Glutamatergic neuron (in vitro differentiated cells): Measurements from ENCODE around the gene PTPRO. TPM values are rescaled to one million over a fixed set of nuclear protein-coding genes. Genes with fewer than 3 reads are reported as not detected.

ENCODE experiments used
- DNase-seq: peaks from one replicate; pipeline ENCODE4 v3.0.0; 2022
- H3K27ac Mint-ChIP-seq: one replicate; pipeline ENCODE4 v1.8.0; 2020; ENCODE audit warnings: mild to moderate bottlenecking, mixed read lengths, inconsistent platforms; ENCODE audit not compliant: unreplicated experiment
- H3K27me3 Mint-ChIP-seq: one replicate; pipeline ENCODE4 v1.8.0; 2020; ENCODE audit warnings: mild to moderate bottlenecking, moderate library complexity, mixed read lengths, inconsistent platforms; ENCODE audit not compliant: unreplicated experiment
- H3K36me3 Mint-ChIP-seq: one replicate; pipeline ENCODE4 v1.8.0; 2020; ENCODE audit warnings: mild to moderate bottlenecking, mixed read lengths, inconsistent platforms; ENCODE audit not compliant: unreplicated experiment
- H3K4me1 Mint-ChIP-seq: one replicate; pipeline ENCODE4 v1.8.0; 2020; ENCODE audit warnings: mild to moderate bottlenecking, low read depth, mixed read lengths, inconsistent platforms; ENCODE audit not compliant: unreplicated experiment
- H3K4me3 Mint-ChIP-seq: one replicate; pipeline ENCODE4 v1.8.0; 2020; ENCODE audit warnings: mild to moderate bottlenecking, mixed read lengths, inconsistent platforms; ENCODE audit not compliant: unreplicated experiment
- H3K9me3 Mint-ChIP-seq: one replicate; pipeline ENCODE4 v1.8.0; 2020; ENCODE audit warnings: mild to moderate bottlenecking, moderate library complexity, mixed read lengths, inconsistent platforms; ENCODE audit not compliant: unreplicated experiment
- total RNA-seq: library from RNA; stranded (reverse); fragmentation: NEBNext Ultra II Directional; extraction: Animal tissue kit (Norgen Biotek cat#: 25700); gene quantifications from one replicate; pipeline ENCODE4 v1.2.1, GENCODE V29; 2021; ENCODE audit not compliant: unreplicated experiment
- TF ChIP-seq, protein P1 (sequence below): fragments of 200-600 bp; sonication (generic); IDR thresholded peaks from one replicate; pipeline ENCODE4 v1.5.0; 2021; ENCODE audit not compliant: partially characterized antibody, unreplicated experiment

The PTPRO gene
- total RNA-seq, 1 donor from 2014 or later = 32.5 TPM

DNA sequence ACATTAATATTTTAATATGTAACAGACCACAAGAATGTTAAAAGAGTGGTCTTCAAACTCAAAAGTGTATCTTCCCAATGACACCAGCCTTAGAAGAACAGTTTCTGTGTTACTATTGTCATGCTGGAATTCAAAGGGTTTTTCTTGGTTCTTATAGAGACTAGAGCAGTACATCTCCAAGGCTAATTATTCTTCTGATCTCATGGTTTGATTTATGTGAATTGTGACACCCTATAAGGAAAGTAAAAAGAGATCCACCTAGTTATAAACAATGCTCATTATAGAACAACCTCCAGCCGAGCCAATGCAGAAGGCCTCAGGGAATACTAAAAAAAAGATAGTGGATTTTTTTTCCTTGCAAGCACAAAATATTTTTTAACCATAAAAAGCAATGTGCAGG is 65.5 kb downstream of the PTPRO start:
- Mint-ChIP-seq H3K27ac (no peak overlapping the region), H3K4me1 (no peaks in the 10 kb centered on the region), H3K36me3 (no peaks in the 10 kb centered on the region), H3K9me3 (no peaks in the 10 kb centered on the region), H3K27me3 (no peaks in the 10 kb centered on the region), H3K4me3 (no peak overlapping the region)
- TF ChIP-seq, protein P1, sequence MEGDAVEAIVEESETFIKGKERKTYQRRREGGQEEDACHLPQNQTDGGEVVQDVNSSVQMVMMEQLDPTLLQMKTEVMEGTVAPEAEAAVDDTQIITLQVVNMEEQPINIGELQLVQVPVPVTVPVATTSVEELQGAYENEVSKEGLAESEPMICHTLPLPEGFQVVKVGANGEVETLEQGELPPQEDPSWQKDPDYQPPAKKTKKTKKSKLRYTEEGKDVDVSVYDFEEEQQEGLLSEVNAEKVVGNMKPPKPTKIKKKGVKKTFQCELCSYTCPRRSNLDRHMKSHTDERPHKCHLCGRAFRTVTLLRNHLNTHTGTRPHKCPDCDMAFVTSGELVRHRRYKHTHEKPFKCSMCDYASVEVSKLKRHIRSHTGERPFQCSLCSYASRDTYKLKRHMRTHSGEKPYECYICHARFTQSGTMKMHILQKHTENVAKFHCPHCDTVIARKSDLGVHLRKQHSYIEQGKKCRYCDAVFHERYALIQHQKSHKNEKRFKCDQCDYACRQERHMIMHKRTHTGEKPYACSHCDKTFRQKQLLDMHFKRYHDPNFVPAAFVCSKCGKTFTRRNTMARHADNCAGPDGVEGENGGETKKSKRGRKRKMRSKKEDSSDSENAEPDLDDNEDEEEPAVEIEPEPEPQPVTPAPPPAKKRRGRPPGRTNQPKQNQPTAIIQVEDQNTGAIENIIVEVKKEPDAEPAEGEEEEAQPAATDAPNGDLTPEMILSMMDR = no peak
- DNase-seq = no peak

- H3K9me3 Mint-ChIP-seq = no peaks in the 10 kb centered on the region
- no peaks in the 10 kb centered on the region for H3K27me3 Mint-ChIP-seq
- H3K27ac Mint-ChIP-seq = no peak overlapping the region
- H3K4me1 Mint-ChIP-seq = no peaks in the 10 kb centered on the region
- TF ChIP-seq, protein P1 = no peak
- H3K4me3 Mint-ChIP-seq = no peak overlapping the region
- DNase-seq = no peak
- no peaks in the 10 kb centered on the region for H3K36me3 Mint-ChIP-seq
Measured at GRCh38 chr12:15389561-15389960, 67.3 kb downstream of the PTPRO start.

DNA sequence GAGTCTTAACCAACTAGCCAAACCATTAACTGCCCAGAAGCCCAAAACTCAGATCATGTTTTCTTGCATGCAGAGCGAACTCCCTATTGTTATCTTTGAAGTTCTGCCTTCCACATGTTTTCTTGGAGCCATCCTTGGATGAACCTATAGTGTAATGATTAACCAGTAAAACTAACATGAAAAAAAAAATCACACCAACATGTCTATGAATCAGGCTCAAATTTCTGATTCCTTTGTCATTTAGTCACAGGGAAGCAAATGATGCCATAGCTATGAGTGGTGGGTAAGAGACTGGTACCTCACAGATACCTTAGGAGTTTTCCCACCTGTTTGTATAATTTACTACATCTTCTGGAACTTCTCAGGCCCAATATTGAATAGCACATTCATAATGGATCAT is 70.7 kb downstream of the PTPRO start:
- H3K27me3 Mint-ChIP-seq = no peaks in the 10 kb centered on the region
- no peaks in the 10 kb centered on the region for H3K4me1 Mint-ChIP-seq
- DNase-seq = no peak
- no peaks in the 10 kb centered on the region for H3K9me3 Mint-ChIP-seq
- H3K27ac Mint-ChIP-seq = no peak overlapping the region
- H3K36me3 Mint-ChIP-seq = no peaks in the 10 kb centered on the region
- TF ChIP-seq, protein P1 = no peak
- H3K4me3 Mint-ChIP-seq = no peak overlapping the region

DNA sequence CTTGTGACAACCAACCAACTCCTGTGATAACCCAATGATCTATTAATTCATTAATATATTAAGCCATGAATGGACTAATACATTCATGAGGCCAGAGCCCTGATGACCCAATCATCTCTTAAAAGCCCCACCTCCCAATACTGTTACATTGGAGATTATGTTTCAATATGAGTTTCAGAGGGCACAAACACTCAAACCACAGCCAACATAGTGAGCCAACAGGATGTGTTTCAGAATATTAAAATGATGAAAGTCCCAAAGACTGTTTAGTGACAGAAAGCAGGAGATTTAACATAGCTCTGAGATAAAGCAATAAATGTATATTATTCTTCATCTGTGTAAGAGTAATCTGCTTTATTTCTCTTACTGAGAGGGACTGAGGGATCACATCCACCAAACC is 71.7 kb downstream of the PTPRO start:
- no peak for DNase-seq
- TF ChIP-seq, protein P1 = no peak
- Mint-ChIP-seq H3K27ac (no peak overlapping the region), H3K4me3 (no peak overlapping the region), H3K36me3 (no peaks in the 10 kb centered on the region), H3K9me3 (no peaks in the 10 kb centered on the region), H3K27me3 (no peaks in the 10 kb centered on the region), H3K4me1 (no peaks in the 10 kb centered on the region)

GRCh38 chr12:15404485-15404884 is 82.2 kb downstream of the PTPRO start:
- DNase-seq = no peak
- no peaks in the 10 kb centered on the region for H3K36me3 Mint-ChIP-seq
- no peaks in the 10 kb centered on the region for H3K4me1 Mint-ChIP-seq
- H3K4me3 Mint-ChIP-seq = no peak overlapping the region
- no peak overlapping the region for H3K27ac Mint-ChIP-seq
- TF ChIP-seq, protein P1 = no peak
- H3K27me3 Mint-ChIP-seq = no peaks in the 10 kb centered on the region
- H3K9me3 Mint-ChIP-seq = no peaks in the 10 kb centered on the region
